GM19328 (cell line): ENCODE data around the gene STARD3NL.
A peak's percentile ranks its signal among the peaks of the same experiment; 100 is the strongest.
"Not testable (repeated sequence)": the region's sequence is repeated elsewhere in the genome, so short reads cannot be mapped to it uniquely, and the experiment has no call there.

Experiments used
- ATAC-seq: cut with Tn5 transposase; IDR thresholded peaks from one replicate; pipeline ENCODE4 v1.9.1; 2021; ENCODE audit warnings: mild to moderate bottlenecking, moderate library complexity; ENCODE audit not compliant: unreplicated experiment

The STARD3NL gene, protein sequence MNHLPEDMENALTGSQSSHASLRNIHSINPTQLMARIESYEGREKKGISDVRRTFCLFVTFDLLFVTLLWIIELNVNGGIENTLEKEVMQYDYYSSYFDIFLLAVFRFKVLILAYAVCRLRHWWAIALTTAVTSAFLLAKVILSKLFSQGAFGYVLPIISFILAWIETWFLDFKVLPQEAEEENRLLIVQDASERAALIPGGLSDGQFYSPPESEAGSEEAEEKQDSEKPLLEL

DNA sequence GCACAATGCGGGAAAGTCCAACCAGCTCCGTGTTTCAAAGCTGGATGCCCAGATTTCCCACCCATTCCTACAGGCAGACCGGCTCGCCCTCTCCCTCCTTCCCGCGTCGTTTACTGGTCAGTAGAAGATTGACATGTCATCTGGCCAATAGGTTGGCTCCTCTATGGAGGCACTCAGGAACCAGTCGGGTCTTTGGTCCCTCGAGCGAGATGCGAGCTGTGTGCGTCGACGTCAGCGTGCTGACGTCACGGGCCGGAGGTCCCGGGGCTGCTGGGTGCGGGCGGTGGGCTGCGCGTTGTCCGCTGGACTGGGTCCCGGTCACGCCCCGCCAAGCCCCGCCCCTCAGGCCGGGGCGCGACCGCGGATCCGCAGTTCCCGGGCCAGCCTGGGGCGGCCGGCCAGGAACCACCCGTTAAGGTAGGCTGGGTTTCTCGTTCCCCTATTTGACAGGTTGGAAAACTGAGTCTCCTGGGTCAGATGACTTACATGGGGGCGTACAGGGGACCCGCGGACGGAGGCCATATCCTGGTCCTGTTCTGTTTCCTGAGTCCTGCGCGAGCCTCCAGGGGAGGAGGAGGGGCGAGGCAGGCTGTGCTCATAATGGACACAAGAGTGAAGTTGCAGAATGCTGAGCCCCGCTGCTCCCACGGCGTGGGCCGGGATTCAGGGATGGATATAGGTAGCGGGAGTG lies at the start of gene STARD3NL:
Gene STARD3NL, plus strand, starts transcription at position 242 of the 691 bp plus-strand sequence. CDS start 29,260 bp downstream, outside the sequence.
- peak; percentile 99 for ATAC-seq

DNA sequence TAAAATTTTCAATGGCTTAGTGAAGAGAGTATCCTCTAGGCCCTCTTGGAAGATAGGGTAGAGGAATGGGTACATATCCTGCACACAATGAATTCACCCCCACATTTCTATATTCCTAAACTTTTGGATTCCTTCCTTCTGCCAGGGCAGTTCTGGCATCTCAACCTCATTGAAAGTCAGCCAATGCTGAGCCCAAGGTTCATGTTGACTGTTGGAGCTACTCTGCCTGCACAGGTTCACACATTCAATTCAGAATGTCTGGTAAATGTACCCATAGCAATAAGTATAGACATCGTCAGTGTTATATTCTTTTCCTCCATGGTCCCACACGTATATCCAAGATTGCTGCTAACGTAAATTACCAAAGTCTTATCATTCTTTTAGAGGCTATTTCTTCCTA lies 48.9 kb upstream of the STARD3NL start:
- no peak for ATAC-seq

DNA sequence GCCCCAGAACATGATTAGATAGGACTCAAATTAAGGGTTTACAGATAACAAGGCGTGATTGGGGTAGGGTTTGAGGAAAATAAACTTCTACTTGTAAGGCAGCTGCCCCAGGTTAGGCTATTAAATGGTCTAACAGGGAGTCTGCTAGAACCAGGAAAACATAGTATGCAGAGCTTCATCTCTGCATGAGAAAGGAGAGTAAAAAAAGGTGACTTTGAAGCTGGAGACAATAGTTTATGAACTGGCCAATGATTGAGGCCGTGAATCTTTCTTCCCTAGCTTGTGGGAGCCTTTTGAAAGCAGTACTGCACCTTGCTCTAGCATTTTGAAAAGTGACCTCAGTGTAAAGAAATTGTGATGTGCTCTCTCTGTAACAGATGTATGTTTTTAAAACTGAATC lies 48.5 kb upstream of the STARD3NL start:
- ATAC-seq = no peak

DNA sequence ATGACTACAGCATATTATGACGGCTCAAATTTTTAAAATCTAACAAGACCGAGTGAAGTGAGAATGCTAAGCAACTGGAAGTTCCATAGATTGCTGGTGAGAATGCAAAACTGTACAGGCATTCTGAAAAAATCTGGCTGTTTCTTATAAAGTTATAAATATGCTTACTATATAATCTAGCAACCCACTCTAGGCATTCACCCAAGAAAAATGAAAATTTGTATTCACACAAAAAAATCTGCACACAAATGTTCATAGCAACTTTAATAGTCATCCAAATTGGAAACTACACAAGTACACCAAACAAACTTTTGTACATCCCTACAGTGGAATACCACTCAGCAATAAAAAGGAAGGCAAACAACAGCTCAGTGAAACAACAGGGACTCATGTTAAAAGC lies 39.9 kb upstream of the STARD3NL start:
- no peak for ATAC-seq

DNA sequence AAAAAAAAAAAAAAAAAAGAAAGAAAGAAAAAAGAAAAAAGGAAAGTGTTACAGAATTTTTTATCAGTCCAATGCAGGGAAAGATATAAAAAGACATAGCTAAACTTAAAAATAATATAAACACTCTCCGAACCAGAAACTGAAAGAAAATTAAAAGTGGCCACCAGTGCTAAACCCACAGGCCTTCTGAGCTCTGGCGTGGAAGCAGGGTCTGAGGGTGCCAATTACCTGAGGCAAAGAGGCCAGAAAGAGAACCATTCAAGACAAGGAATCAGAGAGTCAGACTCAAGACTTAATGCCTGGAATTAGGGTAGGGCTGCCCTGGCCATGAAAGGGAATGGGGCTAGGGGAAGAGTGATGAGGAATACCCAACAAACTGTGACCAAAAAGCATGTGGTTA lies 36.9 kb upstream of the STARD3NL start:
- ATAC-seq = no peak

DNA sequence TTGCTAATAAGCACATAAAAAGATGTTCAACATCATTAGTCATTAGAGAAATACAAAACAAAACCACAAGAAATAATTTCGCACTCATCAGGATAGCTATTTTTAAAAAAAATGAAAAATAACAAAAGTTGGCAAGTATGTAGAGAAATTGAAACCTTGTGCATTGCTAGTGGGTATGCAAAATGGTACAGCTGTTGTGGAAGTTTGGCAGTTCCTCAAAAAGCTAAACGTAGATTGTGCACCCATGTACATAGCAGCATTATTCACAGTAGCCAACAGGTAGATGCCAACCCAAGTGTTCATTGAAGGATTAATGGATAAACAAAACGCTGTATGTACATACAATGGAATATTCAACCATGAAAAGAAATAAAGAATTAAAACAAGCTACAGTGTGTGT lies 35.3 kb upstream of the STARD3NL start:
- peak; percentile 85 for ATAC-seq

DNA sequence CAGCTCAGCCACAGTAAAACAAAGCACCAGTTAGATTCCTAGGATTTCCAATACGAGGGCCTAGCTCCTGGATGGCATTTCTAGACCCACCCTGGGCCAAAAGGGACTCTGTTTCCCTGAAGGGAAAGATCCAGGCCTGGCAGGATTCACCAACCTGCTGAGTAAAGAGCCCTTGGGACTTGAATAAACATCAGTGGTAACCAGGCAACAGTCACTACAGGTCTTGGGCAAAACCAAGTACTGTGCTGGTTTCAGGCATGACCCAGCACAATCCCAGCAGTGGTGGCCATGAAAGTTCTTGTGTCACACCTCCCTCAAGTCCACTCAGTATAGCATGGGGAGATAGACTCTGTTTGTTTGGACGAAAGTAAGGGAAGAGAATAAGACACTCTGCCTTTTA lies 31.0 kb upstream of the STARD3NL start:
- no peak for ATAC-seq

DNA sequence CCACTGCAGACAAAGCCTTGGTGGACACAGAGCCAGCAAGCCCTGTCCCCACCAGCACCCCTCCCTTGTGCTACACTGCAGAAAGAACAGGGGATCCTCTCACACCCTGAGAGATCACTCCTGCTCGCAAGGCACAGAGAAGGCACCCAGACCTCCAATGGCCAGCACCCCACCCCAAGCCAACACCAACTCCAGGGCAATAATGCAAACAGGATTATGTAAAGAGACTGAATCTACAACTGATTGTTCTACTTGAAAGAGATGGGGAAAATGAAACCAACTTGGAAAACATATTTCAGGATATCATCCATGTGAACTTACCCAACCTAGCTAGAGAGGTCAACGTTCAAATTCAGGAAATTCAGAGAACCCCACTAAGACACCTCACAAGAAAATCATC lies 26.5 kb upstream of the STARD3NL start:
- ATAC-seq = no peak

DNA sequence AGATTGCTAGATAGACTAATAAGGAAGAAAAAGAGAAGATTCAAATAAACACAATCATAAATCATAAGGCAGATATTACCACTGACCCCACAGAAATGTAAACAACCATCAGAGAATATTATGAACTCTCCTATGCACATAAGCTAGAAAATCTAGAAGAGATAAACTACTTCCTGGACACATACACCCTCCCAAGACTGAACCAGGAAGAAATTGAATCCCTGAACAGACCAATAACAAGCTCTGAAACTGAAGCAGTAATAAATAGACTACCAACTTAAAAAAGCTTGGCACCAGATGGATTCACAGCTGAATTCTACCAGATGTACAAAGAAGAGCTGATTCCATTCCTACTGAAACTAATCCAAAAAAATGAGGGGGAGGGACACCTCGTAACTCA lies 24.5 kb upstream of the STARD3NL start:
- no peak for ATAC-seq

DNA sequence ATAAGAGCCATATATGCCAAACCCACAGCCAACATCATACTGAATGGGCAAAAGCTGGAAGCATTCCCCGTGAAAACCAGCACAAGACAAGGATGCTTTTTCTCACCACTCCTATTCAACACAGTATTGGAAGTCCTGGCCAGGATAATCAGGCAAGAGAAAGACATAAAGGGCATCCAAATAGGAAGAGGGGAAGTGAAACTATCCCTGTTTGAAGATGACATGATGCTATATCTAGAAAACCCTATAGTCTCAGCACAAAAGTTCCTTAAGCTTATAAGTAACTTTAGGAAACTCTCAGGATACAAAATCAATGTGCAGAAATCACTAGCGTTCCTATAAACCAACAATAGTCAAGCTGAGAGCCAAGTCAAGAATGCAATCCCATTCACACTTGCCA lies 23.8 kb upstream of the STARD3NL start:
- no peak for ATAC-seq

DNA sequence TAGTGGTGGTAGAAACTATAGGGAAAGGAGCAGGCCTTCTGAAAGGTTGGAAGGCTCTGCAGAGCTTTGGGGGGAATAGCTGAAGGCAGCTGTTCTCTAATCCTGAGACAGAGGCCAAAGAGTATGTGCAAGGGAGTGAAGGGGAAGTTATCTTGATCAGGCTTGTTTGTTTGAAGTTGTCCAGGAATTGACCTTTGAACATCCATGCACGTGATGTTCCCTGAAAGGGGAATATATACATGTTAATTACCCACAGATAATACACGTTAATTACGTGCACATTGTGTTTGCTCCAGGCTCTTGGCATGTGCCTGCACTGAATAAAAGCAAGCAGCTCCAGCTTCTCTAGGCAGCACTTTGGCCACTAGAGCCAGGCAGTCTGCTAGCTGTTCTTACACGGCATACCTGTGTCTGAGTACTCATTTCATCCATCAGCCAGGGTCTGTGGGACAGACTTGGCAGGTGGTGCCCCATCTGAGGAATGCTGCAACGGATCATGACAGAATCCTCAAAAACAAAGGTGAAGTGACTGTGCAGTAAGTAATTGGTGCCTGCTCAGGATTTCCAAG lies 18.0 kb upstream of the STARD3NL start:
- no peak for ATAC-seq

DNA sequence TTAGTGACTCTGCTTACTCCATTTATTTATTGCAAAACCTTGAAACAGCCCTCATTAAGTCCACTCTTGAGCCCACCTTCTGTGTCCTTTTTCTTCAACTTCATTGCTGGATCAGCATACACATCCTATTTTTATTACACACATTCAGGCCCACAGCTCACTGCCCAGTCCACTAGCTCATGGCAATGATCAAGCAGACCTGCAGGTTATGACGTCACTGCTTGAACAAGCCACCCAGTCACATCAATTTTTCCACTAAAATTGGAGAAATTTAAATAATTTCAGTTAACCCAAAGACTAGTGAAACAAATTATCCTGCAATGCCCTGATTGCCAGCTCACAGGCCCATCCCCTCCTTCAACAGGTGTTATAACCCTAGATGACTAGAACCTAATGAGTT lies 16.0 kb upstream of the STARD3NL start:
- ATAC-seq = no peak

DNA sequence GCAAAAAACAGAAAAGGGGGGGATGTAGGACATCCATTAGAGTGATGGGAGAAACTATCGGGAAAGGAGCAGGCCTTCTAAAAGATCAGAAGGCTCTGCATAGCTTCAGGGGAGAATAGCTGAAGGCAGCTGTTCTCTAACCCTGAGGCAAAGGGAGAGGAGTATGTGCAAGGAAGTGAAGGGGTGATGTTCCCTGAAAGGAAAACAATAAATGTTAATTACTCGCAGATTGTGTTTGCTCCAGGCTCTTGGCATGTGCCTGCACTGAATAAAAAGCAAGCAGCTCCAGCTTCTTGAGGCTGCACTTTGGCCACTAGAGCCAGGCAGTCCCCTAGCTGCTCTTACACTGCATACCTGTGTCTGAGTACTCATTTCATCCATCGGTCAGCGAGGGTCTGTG lies 14.4 kb upstream of the STARD3NL start:
- no peak for ATAC-seq

DNA sequence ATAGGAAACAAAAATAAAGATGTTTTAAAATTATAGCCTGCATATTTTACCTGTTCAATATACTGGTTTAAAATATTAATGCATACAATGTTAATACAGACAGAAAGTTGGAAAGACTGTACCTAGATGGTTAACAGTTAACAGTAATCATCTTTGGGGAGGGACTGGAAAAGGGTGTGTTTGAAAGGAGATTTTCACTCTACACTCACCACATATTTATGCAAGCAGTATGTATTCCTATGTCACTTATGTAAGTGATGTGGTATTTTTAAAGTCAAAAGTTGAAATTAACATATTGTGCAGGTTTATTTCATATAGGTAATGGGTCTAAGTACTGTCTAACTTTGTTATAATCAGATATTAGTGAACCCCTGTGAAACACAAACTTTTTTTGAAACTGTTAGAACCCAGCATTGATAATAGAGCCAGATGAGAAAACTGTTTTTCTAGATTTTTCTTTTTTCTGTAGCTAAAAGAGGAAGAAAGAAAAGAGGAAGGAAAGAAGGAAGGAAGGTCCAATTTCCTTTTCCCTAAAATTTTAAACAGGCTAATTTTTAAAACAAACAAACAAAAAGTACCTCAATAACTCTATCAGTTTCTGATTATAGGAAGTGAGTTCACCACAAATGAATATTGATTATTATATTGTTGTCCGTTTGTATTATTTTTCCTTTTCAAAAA lies 9.0 kb upstream of the STARD3NL start:
- no peak for ATAC-seq

DNA sequence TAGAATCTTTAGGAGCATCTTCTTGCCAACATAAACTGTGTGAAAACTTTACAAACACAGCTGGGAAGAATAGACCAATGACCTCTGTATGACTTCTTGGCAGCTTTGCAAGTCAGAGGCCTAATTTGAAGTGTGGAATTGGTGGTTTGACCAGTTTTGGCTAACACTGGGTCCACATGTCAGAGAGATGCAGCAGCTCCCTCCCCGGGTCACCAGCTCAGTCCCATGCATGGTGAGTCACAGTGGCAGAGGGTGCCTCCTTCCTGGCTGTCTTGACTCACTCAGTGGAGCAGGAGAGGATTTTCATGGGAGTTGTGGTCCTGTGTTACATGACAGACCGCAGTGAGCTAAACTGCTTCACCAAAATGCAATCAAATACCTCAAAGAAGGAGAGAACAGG lies 8.2 kb upstream of the STARD3NL start:
- ATAC-seq = peak; percentile 71

DNA sequence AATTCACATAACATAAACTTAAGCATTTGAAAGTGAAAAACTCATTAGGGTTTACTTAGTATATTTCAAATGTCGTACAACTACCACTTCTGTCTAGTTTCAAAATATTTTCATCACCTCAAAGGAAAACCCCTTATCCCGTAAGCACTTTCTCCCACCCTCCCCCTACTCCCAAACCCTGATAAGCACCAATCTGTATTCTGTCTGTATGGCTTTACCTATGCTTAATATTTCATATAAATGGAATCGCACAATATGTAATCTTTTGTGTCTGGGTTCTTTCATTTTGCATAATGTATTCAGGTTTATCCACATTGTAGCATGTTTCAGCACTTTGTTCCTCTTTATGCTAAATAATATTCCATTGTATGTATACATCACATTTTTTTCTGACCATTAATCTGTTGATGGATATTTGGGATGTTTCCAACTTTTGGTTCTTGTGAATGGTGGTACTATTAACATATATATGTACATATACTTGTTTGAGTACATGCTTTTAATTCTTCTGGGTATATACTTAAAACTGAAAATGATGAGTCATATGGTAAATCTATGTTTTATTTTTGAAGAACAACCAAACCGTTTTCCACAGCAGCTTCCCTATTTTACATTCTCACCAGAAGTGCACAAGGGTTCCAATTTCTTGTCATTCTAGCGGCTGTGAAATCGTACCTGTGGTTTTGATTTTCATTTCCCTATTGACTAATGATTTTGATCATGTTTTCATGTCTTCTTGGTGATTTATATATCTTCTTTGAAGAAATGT lies 6.2 kb upstream of the STARD3NL start:
- no peak for ATAC-seq

DNA sequence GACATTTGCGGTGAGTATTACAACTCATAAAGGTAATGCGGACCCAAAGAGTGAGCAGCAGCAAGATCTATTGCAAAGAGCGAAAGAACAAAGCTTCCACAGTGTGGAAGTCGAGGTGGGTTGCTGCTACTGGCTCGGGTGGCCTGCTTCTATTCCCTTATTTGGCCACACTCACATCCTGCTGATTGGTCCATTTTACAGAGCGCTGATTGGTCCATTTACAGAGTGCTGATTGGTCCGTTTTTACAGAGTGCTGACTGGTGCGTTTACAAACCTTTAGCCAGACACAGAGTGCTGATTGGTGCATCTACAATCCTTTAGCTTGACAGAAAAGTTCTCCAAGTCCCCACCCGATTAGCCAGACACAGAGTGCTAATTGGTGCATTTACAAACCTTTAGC lies 2.5 kb upstream of the STARD3NL start:
- not testable (repeated sequence) for ATAC-seq

DNA sequence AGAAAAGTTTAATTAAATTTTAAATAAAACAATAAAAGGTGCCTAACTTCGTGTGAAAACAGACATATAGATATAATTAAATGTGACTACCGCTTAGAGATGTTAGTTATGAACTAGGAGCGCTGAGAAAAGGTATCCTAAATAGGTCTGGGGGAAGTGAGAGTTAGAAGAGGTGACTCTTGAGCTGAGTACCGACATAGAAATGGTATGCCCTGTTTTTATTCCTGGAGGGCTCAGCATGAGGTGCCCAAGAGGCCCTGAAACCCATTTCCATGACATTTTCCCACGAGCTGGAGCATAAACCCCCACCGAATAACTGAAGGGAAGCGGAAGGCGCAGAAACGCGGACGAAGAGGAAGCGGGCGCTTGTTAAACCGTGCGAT lies 433 bp upstream of the STARD3NL start:
- ATAC-seq = no peak

DNA sequence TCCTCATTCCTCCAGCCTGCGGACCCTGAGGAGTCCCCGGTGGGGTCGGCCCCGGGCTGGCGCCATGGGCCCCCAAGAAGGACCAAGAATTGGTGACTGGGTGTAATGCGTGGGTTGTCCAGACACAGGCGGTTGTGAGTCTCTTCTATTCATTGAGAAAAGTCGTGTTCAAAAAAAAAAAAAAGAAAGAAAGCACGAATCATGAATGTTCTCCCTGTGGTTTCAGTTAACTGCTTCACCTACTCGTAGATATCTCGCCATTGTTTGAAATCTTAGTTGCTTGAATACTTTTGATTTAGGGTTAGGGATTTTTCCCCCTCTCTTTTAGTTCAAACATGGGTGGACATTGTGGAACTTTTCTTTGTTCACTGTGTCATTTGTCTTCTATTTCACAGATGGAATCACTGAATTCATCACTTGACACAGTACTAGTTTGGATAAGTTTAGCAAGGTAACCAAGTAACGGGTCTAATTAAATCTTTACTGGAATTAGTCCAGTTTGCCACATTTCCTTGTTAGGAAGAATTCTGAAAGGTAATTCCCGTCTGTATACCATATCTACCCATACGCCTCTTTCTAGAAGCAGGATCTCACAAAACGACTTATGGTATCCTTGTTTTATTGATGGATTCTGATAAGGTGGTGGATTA lies 775 bp downstream of the STARD3NL start:
- peak; percentile 24 for ATAC-seq

DNA sequence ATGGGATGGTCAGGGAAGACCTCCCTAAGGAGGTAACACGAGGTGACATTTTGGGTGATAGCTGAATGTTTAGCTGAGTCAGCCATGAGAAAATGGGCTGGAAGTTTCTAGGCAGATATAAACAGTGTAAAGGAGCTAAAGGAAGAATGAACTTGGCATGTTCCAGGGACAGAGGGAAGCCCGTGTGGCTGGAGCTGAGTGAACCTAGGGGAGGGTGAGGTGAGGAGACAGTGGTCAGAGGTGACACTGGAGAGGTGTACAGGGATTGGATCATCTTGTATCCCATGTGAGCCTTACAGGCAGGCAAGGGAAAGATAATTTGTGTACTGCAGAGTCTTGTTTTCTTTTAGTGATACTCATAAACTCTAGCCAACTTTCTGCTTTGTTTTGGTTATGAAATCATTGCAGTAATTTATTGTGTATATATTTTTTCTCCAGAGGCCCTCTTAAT lies 1.8 kb downstream of the STARD3NL start:
- ATAC-seq = no peak

DNA sequence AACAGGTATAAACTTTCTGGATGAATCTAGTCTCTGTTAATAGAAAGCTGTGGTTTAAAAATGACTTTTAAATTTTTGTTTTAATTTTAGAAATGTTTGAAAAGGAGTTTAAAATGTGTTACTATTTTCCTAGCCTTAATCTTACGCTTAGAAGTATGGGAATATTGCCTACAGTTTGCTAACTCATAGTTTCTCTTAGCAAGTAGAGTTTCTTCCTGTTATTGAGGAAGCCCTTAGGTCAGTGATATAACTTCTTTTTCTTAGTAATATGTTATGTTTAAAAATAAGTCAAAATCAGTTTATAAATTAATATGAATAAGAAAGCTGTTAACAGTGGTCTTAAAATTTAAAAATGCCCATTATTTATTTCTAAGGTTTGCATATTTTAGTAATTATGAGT lies 3.1 kb downstream of the STARD3NL start:
- no peak for ATAC-seq
